ENCODE measurements around the gene GRHL3. TPM values are rescaled to one million over a fixed set of nuclear protein-coding genes. Genes with fewer than 3 reads are reported as not detected.

Gene GRHL3
- total and polyA plus RNA-seq, 2 donors (not counting 3 experiments of a cell fraction or from before 2014, with no cell fraction given), result not detected

GRCh38 chr1:24292887-24293286 lies 26.3 kb upstream of the GRHL3 start:
- DNase-seq (ENCODE audit: low read depth, low spot score) (no peak), FAIRE-seq (no peak)
- H3K79me2 ChIP-seq (ENCODE audit: control insufficient read depth, insufficient read depth, low read length), result no peaks in the 10 kb centered on the region
- peaks cover 18% of the 10 kb centered on the region for H3K4me1 ChIP-seq (ENCODE audit: control insufficient read depth, extremely low read depth, insufficient read depth, low read length)
- H3K27ac ChIP-seq (ENCODE audit: insufficient read depth, low read depth, low read length), result no peak overlapping the region
- H3K27me3 ChIP-seq (ENCODE audit: control insufficient read depth in 2 of 2, insufficient read depth in 2 of 2, low read length in 2 of 2), result no peaks in the 10 kb centered on the region
- dilution Hi-C loops (cut with MboI; ENCODE audit: extremely low pct_ligation_motif_present, low sequenced_read_pairs), result no loop called here
- intact Hi-C loops (cut with micrococcal nuclease), result no loop called here
- no peaks in the 10 kb centered on the region for H3K9me1 ChIP-seq (replicated peaks; ENCODE audit: control insufficient read depth, extremely low read depth, insufficient read depth, low read length)
- no TSS peak for BruUV-seq (replicated peaks)
- H3K9ac ChIP-seq (replicated peaks; ENCODE audit: extremely low read depth, insufficient read depth, low read length), result no peak overlapping the region
- H3K36me3 ChIP-seq (ENCODE audit: control insufficient read depth in 2 of 2, extremely low read depth in 1 of 2, insufficient read depth in 2 of 2, low read length in 2 of 2), result no peaks in the 10 kb centered on the region
- ChIA-PET POLR2A (no interaction called here), CTCF (no interaction called here)
- TF ChIP-seq POLR2A (IDR thresholded peaks at IDR 0.05; ENCODE audit: low read depth, low read length) (no peak), JUN (IDR thresholded peaks at IDR 0.05; ENCODE audit: borderline replicate concordance, insufficient read depth, insufficient read length, low read depth) (no peak), GATA2 (IDR thresholded peaks at IDR 0.05; ENCODE audit: insufficient read depth, insufficient read length, low read depth, low read length) (no peak), CTCF (IDR thresholded peaks at IDR 0.05; ENCODE audit: extremely low read depth in 1 of 2, insufficient read depth in 1 of 2, low read depth in 1 of 2, low read length in 2 of 2) (no peak), MAX (IDR thresholded peaks at IDR 0.05; ENCODE audit: insufficient read depth, insufficient read length) (no peak), FOS (IDR thresholded peaks at IDR 0.05; ENCODE audit: borderline replicate concordance, insufficient read depth, low read length) (no peak), EZH2 (IDR thresholded peaks at IDR 0.05; ENCODE audit: borderline replicate concordance, low read depth, low read length, severe bottlenecking) (no peak), POLR2AphosphoS5 (IDR thresholded peaks at IDR 0.05; ENCODE audit: insufficient read depth, low read depth, low read length) (no peak), MYC (IDR thresholded peaks at IDR 0.05; ENCODE audit: low read depth, low read length) (no peak)
- H4K20me1 ChIP-seq (replicated peaks; ENCODE audit: control insufficient read depth, extremely low read depth, insufficient read depth, low read length), result no peaks in the 10 kb centered on the region
- H3K4me3 ChIP-seq (replicated peaks in 1 of 3; ENCODE audit: insufficient read depth in 1 of 3, low read depth in 1 of 3, low read length in 3 of 3), result no peak overlapping the region
- H3K4me2 ChIP-seq (ENCODE audit: insufficient read depth, low read length), result no peak overlapping the region
- H2AFZ ChIP-seq (ENCODE audit: low read depth, low read length), result no peak overlapping the region
- no peaks in the 10 kb centered on the region for H3K9me3 ChIP-seq (replicated peaks; ENCODE audit: control insufficient read depth, insufficient read depth, low read length)
